ENCODE measurements around the gene MPP7. TPM values are rescaled to one million over a fixed set of nuclear protein-coding genes. Genes with fewer than 3 reads are reported as not detected.

MPP7 gene
- polyA plus RNA-seq, 1 donor = 2.3 TPM

DNA sequence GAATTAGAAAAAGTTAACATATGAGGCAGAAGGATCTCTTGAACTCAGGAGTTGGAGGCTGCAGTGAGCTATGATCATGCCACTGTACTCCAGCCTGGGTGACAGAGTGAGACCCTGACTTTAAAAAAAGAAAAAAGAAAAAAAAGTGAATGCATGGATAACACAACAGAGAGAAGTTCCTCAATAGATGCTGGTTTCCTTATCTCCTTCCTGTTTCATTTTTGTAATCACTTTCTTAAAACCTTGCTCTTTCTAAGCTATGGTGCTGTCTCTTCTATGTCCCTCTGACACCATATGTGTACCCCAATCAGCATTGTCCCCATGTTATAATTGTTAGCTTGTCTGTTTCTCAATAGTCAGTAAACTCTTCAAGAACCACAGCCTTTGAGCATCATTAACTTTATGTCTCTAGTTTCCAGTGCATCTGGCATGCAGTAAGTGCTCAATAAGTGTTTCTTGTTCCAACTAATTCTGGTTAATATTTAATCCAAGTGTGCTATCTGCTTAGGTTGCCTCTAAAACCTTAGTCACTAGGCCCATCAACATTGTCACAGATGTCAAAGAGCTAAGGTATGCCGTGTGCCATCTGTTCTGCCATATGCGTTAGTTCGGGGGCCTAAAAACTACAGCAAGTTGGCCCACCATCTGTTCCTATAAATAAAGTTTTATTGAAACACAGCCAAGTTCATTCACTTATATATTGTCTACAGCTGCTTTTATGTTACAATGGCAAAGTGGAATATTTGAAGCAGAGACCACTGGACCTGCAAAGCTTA lies 36.2 kb downstream of the MPP7 start:
- DNase-seq = no peak

DNA sequence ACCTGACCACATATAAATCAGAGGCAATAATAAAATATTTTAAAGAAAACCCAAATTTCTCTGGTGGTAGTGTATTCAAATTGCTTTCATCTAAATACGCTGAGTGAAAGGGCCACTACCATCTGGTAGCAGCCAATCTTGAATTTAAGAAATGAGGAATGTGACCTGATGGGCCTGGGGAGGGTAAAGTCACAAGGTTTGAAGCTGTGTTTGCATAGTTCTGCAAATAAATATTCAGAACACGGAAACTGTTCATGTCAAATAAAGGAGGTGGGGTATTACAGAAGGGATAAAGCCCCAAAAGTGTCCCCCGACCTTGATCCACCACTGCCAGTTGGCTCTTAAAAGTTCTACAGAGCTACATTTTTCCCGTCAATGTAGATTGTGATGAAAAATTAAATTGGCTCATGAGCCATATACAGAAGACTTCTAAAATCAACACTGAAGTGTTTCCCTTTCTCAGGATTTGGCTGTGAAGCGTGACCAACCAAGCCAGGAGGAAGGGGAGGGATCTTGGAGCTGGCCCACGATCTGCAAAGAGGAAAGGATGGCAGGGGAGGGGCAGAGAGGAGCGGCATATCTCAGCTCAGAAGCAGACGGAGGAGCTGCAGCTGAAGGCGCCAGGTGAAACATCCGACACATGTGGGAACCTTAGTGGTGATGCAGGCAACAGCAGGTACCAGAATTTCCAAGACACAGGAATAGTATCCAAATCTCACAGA lies 39.6 kb downstream of the MPP7 start:
- no peak for DNase-seq

DNA sequence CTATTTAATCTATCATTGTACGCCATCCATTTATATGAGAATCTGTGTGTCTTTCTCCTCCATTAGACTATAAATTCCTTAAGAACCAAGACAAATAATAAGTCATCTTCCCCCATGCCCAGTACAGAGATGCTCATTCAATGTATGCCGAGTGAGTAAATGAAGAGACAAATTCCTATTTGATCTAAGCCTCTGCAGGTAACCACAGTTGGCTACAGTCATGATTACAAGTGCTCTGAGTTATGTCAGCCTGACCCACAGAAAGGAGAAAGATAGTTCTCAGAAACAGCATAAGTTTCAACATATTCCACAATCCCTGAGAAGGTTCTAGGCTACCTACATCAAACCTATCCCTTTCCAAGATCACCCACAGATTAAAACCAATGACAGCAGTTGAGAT lies 46.1 kb downstream of the MPP7 start:
- no peak for DNase-seq

DNA sequence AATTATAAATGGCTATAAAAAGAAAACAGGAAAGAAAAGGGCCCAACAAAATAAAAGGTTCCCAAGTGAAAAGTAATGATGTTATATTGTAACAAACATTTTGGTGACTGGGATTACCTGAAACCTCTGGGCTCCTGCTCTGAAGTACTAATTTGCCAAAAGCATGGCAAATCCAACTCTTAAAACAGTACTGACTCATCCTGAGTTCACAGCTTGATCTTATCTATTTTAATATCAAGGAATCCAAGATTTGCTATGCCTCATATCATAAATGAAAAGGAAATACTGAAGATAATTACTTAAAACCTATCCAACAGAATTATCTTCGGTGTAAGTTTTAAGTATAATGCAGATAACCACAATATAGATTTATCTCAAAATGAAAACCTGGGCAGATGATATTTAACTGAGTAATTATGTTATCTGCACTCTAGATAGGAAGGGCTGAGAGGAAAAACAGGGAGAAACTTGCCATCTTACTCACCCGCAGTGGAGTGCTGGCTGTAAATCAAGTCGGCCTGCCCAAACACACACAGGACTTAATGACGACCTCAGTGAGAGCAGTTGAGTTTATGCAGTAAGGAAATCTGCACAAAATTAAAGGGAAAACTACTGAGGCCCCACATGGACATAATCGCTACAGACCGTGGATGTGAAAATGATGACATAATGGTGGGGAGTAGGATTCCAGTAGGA lies 48.4 kb downstream of the MPP7 start:
- no peak for DNase-seq

DNA sequence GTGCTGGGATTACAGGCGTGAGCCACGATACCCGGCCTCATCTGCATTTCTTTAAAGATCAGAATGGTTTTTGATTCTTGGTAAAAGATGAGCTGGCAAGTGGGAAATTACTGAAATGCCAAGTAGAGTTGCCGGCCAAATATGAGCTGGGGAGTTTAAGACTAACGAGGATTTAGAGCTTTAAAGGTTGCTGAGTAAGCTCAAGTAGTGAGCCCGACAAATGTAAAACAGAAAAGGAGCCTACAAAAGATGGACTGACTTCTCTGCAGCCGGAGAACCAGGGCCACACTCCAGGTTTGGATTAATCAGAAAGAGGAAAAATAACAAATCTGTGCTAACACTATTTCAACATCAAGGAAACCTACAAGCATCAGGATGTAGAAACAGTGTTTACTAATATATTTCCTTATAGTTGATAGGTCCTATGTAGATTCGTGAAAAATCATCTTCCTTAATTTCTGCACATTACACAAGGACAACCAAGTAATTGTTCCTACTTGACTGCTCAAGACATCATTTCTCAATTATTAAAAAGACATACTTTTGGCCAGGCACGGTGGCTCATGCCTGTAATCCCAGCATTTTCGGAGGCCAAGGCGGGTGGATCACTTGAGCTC lies 49.6 kb downstream of the MPP7 start:
- no peak for DNase-seq

Other genes starting within 250 kb of the MPP7 start
- gene WAC, start 230.1 kb upstream of the MPP7 start, polyA plus RNA-seq (ENCODE audit: insufficient read length) = 87.2 TPM